Peyer's patch (tissue), 4 donors: ENCODE measurements around the gene OSBPL9.

Source experiments
- POLR2A ChIP-seq, 2 donors: fragments of 450-650 bp; IDR thresholded peaks; one replicate each; pipeline ENCODE4 v1.5.1; 2017; ENCODE audit warnings: antibody characterized with exemption in 2 of 2, mild to moderate bottlenecking in 2 of 2, moderate library complexity in 2 of 2
- TF ChIP-seq, protein P1 (sequence below), 6 experiments: fragments of 450-650 bp in 4 of 6; fragments of 200-600 bp in 2 of 6; sonication (generic) in 1 of 6; IDR thresholded peaks; one replicate each; pipeline ENCODE4 v1.5.1; 2017 to 2019; ENCODE audit warnings: antibody characterized with exemption in 6 of 6, mild to moderate bottlenecking in 3 of 6, moderate library complexity in 1 of 6

DNA sequence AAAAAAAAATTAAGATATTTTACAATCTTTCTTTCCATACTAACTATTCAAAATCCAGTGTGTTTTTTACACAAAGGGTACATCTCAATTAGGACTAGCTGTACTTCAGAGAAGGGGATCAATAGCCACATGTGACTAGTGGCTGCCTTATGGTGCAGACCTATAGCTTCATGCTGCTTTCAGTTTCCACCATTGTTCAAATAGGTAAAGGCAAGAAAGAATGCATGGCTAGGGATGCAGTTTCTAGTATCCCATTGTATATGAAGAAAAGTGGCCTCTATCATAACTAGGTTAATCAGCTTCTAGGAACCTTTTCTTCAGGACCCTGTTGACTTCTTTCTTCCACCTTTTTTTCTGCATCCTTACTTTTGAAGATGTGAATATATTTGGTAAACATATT is 35.7 kb downstream of the OSBPL9 start:
- TF ChIP-seq POLR2A (IDR thresholded peaks at IDR 0.05): no peak
- TF ChIP-seq, protein P1, sequence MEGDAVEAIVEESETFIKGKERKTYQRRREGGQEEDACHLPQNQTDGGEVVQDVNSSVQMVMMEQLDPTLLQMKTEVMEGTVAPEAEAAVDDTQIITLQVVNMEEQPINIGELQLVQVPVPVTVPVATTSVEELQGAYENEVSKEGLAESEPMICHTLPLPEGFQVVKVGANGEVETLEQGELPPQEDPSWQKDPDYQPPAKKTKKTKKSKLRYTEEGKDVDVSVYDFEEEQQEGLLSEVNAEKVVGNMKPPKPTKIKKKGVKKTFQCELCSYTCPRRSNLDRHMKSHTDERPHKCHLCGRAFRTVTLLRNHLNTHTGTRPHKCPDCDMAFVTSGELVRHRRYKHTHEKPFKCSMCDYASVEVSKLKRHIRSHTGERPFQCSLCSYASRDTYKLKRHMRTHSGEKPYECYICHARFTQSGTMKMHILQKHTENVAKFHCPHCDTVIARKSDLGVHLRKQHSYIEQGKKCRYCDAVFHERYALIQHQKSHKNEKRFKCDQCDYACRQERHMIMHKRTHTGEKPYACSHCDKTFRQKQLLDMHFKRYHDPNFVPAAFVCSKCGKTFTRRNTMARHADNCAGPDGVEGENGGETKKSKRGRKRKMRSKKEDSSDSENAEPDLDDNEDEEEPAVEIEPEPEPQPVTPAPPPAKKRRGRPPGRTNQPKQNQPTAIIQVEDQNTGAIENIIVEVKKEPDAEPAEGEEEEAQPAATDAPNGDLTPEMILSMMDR (IDR thresholded peaks at IDR 0.05): no peak
